22Rv1 (cell line): ENCODE data around the gene OR52E2.

Source experiments
- CTCF ChIP-seq: fragments of 450-650 bp; IDR thresholded peaks from 2 replicates; pipeline ENCODE4 v1.5.1; 2017; ENCODE audit warnings: mild to moderate bottlenecking
- ZFX ChIP-seq: fragments of 450-650 bp; IDR thresholded peaks from 2 replicates; pipeline ENCODE4 v1.6.1; 2017; ENCODE audit warnings: antibody characterized with exemption, borderline replicate concordance

GRCh38 chr11:5046226-5046625 is 13.2 kb downstream of the OR52E2 start, which contains the start of gene OR52J3:
- TF ChIP-seq CTCF (no peak), ZFX (no peak)
